Aorta (tissue), 5 donors: Measurements from ENCODE around the gene CRMP1. TPM values are rescaled to one million over a fixed set of nuclear protein-coding genes. Genes with fewer than 3 reads are reported as not detected.
"Not testable (repeated sequence)": the region's sequence is repeated elsewhere in the genome, so short reads cannot be mapped to it uniquely, and the experiment has no call there.

Source experiments
- ATAC-seq: fragments of 200-7000 bp; cut with Tn5 transposase; one replicate; pipeline ENCODE4 v1.9.1; 2022; ENCODE audit warnings: moderate library complexity; ENCODE audit not compliant: low FRiP score
- DNase-seq, 2 donors: peaks; one replicate each; pipeline ENCODE4 v3.0.0-alpha.2; 2020
- H3K27ac ChIP-seq, 2 donors: one replicate each; pipeline ENCODE4 v1.5.1; 2013; ENCODE audit warnings: low read length in 2 of 2, mild to moderate bottlenecking in 2 of 2, moderate library complexity in 2 of 2, control low read depth in 1 of 2, inconsistent platforms in 1 of 2, low read depth in 1 of 2
- H3K27me3 ChIP-seq, 2 donors: one replicate each; pipeline ENCODE4 v1.6.1; 2013; ENCODE audit warnings: control low read depth in 1 of 2, low read length in 1 of 2, mild to moderate bottlenecking in 1 of 2, moderate library complexity in 1 of 2; ENCODE audit not compliant: insufficient read depth in 2 of 2, control insufficient read depth in 1 of 2
- H3K36me3 ChIP-seq, 2 donors: one replicate each; pipeline ENCODE4 v1.6.1; 2013; ENCODE audit warnings: control low read depth in 1 of 2, low read length in 1 of 2, mild to moderate bottlenecking in 1 of 2; ENCODE audit not compliant: insufficient read depth in 2 of 2, control insufficient read depth in 1 of 2
- H3K4me1 ChIP-seq, 2 donors: one replicate each; pipeline ENCODE4 v1.6.1; 2013; ENCODE audit warnings: low read length in 2 of 2, control low read depth in 1 of 2, mild to moderate bottlenecking in 1 of 2, moderate library complexity in 1 of 2; ENCODE audit not compliant: insufficient read depth in 2 of 2, control insufficient read depth in 1 of 2
- H3K4me3 ChIP-seq, 2 donors: one replicate each; pipeline ENCODE4 v1.5.1; 2013; ENCODE audit warnings: low read length in 2 of 2, control low read depth in 1 of 2, mild to moderate bottlenecking in 1 of 2
- H3K9me3 ChIP-seq: one replicate; pipeline ENCODE4 v1.6.1; 2013; ENCODE audit warnings: mild to moderate bottlenecking, low read length; ENCODE audit not compliant: control insufficient read depth
- WGBS, 2 donors: extraction: QIAGEN DNeasy Blood & Tissue Kit; methylation state at CpG; one replicate each; pipeline ENCODE4 v1.1.7; 2013; 5-methylcytosine and 5-hydroxymethylcytosine counted together
- intact Hi-C, 2 donors: fragments of 100-400 bp; cut with DNase I; formaldehyde crosslinking; loops; one replicate each; pipeline versions ENCODE4 v1.14.2 to v1.15.0; 2022
- polyA plus RNA-seq, 2 donors: library from polyadenylated mRNA; stranded (reverse); fragments of 200-250 nt; gene quantifications; one replicate each; pipeline ENCODE4 v1.2.3, GENCODE V29; 2013
- total RNA-seq, 2 donors: library from RNA; stranded (reverse); fragmentation: NEBNext Ultra II Directional; extraction: Animal tissue kit (Norgen Biotek cat#: 25700); gene quantifications; one replicate each; pipeline ENCODE4 v1.2.1, GENCODE V29; 2021
- donor health status: healthy with polysubstance abuse.
- donor health status: Bipolar disorder and iron deficiency.
- donor health status: DM: no; HTN: no; CAD: no.
- donor health status: DM: no; HTN: no; CAD: no.
- donor health status: DM: yes; HTN: yes; CAD: no.

CRMP1 gene
- total and polyA plus RNA-seq, 4 donors, result 0.05 to 2.0 (median 0.58) TPM; not detected in 1

DNA sequence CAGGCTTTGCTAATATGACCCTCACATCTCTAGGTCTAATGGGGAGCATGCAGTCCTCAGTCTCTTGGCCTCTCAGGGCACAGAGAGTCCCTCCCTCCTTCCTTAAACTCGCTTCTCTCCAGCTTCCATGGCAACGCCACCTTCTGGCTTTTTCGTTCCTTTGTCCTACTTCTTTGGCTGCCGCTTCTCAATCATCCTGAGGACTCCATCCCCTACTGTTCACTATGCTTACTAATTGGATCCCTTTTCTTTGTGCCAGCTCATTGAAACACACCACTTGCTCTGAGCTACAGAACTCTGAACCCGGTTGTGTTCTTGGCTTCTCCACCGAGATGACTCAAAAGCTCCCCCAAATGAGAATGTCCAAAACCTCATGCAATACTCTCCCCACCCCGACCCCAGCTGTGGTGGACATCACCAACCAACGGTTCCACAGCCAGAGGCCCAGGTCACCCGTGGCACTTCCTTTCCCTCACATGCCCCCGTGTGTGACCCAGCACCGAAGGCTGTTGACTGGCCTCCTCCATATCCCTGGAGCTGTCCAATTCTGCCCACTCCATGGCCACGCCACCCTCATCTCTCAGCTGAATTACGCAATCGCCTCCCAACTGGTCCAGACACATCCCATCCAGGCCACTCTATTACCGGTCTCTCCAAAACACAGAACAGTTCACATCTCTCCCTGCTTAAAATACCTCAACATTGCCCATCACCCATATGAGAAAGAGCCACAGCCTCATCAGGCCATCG is 34.7 kb downstream of the CRMP1 start:
- intact Hi-C loops, result no loop called here
- 83 to 84% methylated on average over 16 of the region's 16 CpGs for WGBS, 2 donors
- ATAC-seq (no peak), DNase-seq (no peak)
- Histone ChIP-seq H3K4me1 (no peaks in the 10 kb centered on the region), H3K36me3 (no peaks in the 10 kb centered on the region), H3K27ac (no peak overlapping the region), H3K9me3 (no peaks in the 10 kb centered on the region), H3K27me3 (no peaks in the 10 kb centered on the region), H3K4me3 (no peak overlapping the region)

DNA sequence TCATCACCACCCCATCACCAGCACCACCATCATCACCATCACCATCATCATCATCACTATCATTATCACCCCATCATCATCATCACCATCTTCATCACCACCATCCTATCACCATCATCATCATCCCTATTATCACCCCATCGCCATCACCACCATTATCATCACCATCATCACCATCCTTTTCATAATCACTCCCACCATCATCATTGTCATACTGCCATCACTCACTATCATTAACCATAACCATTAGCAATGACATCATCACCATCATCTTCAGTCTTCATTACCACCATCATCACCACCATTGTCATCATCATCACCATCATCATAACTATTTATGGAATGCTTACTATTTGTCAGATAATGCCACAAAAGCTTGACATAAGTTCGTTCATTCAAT is 35.7 kb downstream of the CRMP1 start:
- no peak for ATAC-seq
- Histone ChIP-seq H3K4me3 (no peak overlapping the region), H3K27me3 (no peaks in the 10 kb centered on the region), H3K36me3 (no peaks in the 10 kb centered on the region), H3K27ac (no peak overlapping the region), H3K9me3 (no peaks in the 10 kb centered on the region), H3K4me1 (no peaks in the 10 kb centered on the region)
- intact Hi-C loops, result no loop called here
- DNase-seq, result no peak
- 87 to 98% methylated on average over 2 of the region's 2 CpGs for WGBS, 2 donors

DNA sequence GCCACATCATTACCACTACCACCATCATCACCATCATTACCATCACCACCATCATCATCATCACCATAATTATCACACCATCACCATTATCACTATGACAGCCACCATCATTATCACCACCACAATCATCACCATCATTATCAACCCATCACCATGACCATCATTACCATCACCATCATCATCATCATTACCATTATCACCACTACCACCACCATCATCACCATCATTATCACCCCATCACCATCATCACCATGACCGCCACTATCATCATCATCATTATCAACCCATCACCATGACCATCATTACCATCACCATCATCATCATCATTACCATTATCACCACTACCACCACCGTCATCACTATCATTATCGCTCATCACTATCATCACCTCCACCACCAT is 36.5 kb downstream of the CRMP1 start:
- H3K4me3 ChIP-seq, intact Hi-C loops, H3K27me3 ChIP-seq, H3K36me3 ChIP-seq, H3K27ac ChIP-seq, DNase-seq, H3K4me1 ChIP-seq, ATAC-seq, H3K9me3 ChIP-seq: not testable (repeated sequence)
- 96 to 100% methylated on average over 3 of the region's 3 CpGs for WGBS, 2 donors

DNA sequence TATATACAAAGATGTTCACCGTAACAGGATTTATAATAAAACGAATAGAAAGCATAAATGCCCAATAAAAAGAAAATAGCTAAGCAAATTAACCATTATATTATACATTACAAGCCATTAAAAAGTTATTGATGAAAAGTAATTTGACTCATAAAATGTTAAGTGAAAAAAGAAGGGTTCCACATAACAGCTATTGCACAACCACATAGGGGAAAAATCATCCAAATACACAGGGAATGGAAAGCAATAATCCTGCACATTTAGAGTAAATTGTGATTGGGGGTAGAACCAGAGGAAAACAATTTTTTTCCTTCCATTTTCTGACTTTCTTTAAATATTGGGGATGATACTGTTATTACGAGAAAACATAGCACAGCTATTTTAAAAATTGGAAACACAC is 38.0 kb downstream of the CRMP1 start:
- ATAC-seq (no peak), DNase-seq (no peak)
- 93 to 95% methylated on average over 3 of the region's 3 CpGs for WGBS, 2 donors
- Histone ChIP-seq H3K27ac (no peak overlapping the region), H3K9me3 (no peaks in the 10 kb centered on the region), H3K27me3 (peaks cover 0 to 1% of the 10 kb centered on the region in 2 donors), H3K4me1 (no peaks in the 10 kb centered on the region), H3K36me3 (no peaks in the 10 kb centered on the region), H3K4me3 (no peak overlapping the region)
- intact Hi-C loops, result no loop called here

DNA sequence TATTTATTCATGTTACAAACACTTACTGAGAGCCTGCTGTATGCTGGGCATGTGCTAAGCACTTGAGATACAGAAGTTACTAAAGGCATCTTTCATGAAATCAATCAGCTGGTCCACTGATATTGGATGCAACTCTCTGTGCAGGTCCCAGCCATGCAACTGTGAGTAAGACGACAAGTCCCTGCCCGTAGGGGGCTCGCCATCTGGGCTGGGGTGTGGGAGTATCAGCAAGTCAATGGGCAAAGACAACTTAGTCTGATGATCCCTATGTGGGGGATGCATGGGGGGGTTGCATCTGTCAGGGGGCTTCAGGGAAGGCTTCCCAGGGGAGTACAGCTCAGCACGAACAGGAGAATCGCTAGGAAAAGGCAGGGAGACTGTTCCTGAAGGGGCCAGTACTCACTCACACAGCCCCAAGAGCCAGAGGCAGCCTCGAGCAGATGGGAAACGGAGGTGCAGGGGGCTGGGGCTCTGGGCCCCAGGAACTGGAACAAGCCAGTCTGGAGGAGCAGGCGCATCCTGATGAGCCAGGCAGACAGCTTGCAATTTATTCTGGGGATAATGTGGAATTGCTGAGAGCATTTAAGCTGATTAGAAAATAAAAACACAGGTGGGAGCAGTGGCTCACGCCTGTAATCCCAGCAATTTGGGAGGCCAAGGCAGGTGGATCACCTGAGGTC is 40.2 kb downstream of the CRMP1 start:
- H3K4me3 ChIP-seq, result no peak overlapping the region
- ATAC-seq, result no peak
- intact Hi-C loops, result no loop called here
- peaks cover 0 to 1% of the 10 kb centered on the region in 2 donors for H3K27me3 ChIP-seq
- no peaks in the 10 kb centered on the region for H3K36me3 ChIP-seq
- WGBS, 2 donors, result 75 to 80% methylated on average over 9 of the region's 9 CpGs
- H3K9me3 ChIP-seq, result no peaks in the 10 kb centered on the region
- H3K27ac ChIP-seq, result no peak overlapping the region
- no peaks in the 10 kb centered on the region for H3K4me1 ChIP-seq
- DNase-seq, result no peak

DNA sequence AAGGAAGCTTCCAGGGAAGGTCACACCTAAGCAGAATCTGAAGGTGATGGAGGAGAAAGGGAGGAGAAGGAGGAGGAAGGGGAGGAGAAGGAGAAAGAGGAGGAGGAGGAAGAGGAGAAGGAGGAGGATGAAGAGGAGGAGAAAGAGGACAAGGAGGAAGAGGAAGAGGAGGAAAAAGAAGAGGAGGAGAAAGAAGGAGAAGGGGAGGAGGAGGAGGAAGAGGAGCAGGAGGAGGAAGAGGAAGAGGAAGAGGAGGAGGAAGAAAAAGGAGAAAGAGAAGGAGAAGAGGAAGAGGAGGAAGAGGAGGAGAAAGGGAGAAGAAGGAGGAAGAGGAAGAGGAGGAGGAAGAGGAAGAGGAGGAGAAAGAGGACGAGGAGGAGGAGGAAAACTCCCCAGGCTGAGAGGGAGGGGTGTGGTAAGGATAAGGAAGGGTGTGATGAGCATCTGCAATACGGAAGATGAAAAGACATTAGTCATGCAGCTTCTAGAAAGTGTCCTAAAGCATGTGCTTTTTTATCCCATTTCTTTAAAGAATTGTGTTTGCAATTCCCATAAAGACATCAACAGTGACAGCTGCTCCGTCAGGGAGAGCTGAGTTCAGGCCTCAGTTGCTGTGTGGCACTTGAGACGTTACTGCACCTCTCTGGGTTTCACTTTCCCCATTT is 41.1 kb downstream of the CRMP1 start:
- no peaks in the 10 kb centered on the region for H3K36me3 ChIP-seq
- H3K4me1 ChIP-seq, result no peaks in the 10 kb centered on the region
- H3K27me3 ChIP-seq, result peaks cover 0 to 1% of the 10 kb centered on the region in 2 donors
- no peaks in the 10 kb centered on the region for H3K9me3 ChIP-seq
- H3K27ac ChIP-seq, result no peak overlapping the region
- 75 to 79% methylated on average over 4 of the region's 4 CpGs for WGBS, 2 donors
- intact Hi-C loops, result no loop called here
- no peak for ATAC-seq
- H3K4me3 ChIP-seq, result no peak overlapping the region
- DNase-seq, result no peak

DNA sequence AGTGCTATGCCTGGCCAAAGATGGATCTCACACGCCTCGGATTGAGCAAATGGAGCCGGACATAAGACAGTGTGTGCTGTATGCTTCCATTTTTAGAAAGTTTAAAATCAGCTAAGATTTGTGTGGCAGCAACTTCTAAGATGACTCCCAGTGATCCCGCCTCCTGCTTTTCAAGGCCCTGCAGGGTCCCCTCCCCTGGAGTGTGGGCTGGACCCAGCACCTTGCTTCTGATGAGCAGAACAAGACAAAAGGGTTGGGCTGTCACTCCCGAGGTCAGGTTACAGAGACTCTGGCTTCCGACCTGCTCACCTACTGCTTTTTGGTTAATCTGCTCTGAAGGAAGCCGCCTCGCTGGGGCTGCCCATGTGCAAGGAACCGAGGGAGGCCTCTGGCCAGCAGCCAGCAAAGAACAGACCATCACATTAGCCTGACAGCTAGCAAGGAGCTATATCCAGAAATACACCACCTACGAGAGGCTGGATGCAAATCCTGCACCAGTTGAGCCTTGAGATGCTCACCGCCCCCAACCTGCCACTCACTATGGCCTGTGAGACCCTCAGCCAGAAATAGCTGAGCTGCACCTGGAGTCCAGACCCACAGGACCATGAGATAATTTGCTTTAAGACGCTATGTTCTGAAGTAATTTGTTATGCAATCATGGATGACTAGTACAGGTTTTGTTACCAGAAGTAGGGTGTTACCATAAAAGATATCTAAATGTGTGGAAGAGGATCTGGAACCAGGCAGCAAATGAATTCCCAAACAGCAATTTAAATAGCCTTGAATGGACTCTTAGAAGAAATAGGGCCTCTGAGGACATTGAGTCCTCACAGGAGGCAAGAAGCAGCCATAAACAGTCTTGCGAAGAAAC is 47.6 kb downstream of the CRMP1 start:
- no peak for DNase-seq
- Histone ChIP-seq H3K27me3 (no peaks in the 10 kb centered on the region), H3K4me1 (no peaks in the 10 kb centered on the region), H3K27ac (no peak overlapping the region), H3K4me3 (no peak overlapping the region), H3K9me3 (peaks cover 2% of the 10 kb centered on the region), H3K36me3 (no peaks in the 10 kb centered on the region)
- no peak for ATAC-seq
- intact Hi-C loops, result no loop called here
- WGBS, 2 donors, result 58 to 60% methylated on average over 13 of the region's 13 CpGs
